HepG2 (cell line): ENCODE results near the gene MOBP.

Experiments used
- CEBPB ChIP-seq: IDR thresholded peaks from 2 replicates; pipeline ENCODE4 v1.6.1; 2011; ENCODE audit warnings: low read depth, low read length, improper control_type of control experiment, borderline replicate concordance
- ETS1 ChIP-seq: sonication (generic); formaldehyde crosslinking; IDR thresholded peaks from 2 replicates; pipeline ENCODE4 v1.4.0; 2020; ENCODE audit warnings: missing genetic modification reagents
- MLX ChIP-seq: IDR thresholded peaks from 2 replicates; pipeline ENCODE4 v1.6.1; 2016
- MYNN ChIP-seq: sonication (generic); formaldehyde crosslinking; IDR thresholded peaks from 2 replicates; pipeline ENCODE4 v1.4.0; 2020; ENCODE audit warnings: mild to moderate bottlenecking, low read depth, missing genetic modification reagents
- NFATC3 ChIP-seq: sonication (generic); formaldehyde crosslinking; IDR thresholded peaks from 2 replicates; pipeline ENCODE4 v1.5.1; 2020; ENCODE audit warnings: mild to moderate bottlenecking, missing genetic modification reagents
- POLR2AphosphoS5 ChIP-seq: IDR thresholded peaks from 2 replicates; pipeline ENCODE4 v1.6.1; 2012; ENCODE audit warnings: low read depth, low read length
- RNF2 ChIP-seq: fragments of 450-650 bp; conservative IDR thresholded peaks from 2 replicates; pipeline ENCODE4 v1.6.1; 2016; ENCODE audit warnings: low read depth
- TCF12 ChIP-seq, 2 experiments: fragments of 450-650 bp in 1 of 2; sonication (generic) in 1 of 2; formaldehyde crosslinking in 1 of 2; IDR thresholded peaks; 2 replicates each; pipeline versions ENCODE4 v1.6.1 to v1.8.0; 2017 to 2022; ENCODE audit warnings: antibody characterized with exemption in 1 of 2, mild to moderate bottlenecking in 1 of 2, missing genetic modification reagents in 1 of 2, moderate library complexity in 1 of 2
- TFAP4 ChIP-seq: sonication (generic); IDR thresholded peaks from 2 replicates; pipeline ENCODE4 v1.6.1; 2016; ENCODE audit warnings: low read depth, borderline replicate concordance
- ZBTB7B ChIP-seq: sonication (generic); formaldehyde crosslinking; IDR thresholded peaks from 2 replicates; pipeline ENCODE4 v1.4.0; 2020; ENCODE audit warnings: missing genetic modification reagents
- ZBTB8A ChIP-seq: sonication (generic); formaldehyde crosslinking; IDR thresholded peaks from 2 replicates; pipeline ENCODE4 v1.4.0; 2020; ENCODE audit warnings: mild to moderate bottlenecking, low read depth, missing genetic modification reagents, borderline replicate concordance
- ZNF576 ChIP-seq: sonication (generic); formaldehyde crosslinking; IDR thresholded peaks from 2 replicates; pipeline ENCODE4 v1.4.0; 2020; ENCODE audit warnings: mild to moderate bottlenecking, missing genetic modification reagents

GRCh38 chr3:39426312-39426711 is 41.2 kb upstream of the MOBP start:
- TF ChIP-seq CEBPB (no peak), ZBTB8A (CRISPR knock-in tag) (no peak), MYNN (CRISPR knock-in tag) (no peak), NFATC3 (CRISPR knock-in tag) (no peak), ZNF576 (CRISPR knock-in tag) (no peak), POLR2AphosphoS5 (no peak), TCF12 (IDR thresholded peaks at IDR 0.05) (no peak), TCF12 (CRISPR knock-in tag; IDR thresholded peaks at IDR 0.05) (no peak), MLX (CRISPR knock-in tag) (no peak), ZBTB7B (CRISPR knock-in tag) (no peak), RNF2 (no peak), ETS1 (CRISPR knock-in tag) (no peak), TFAP4 (no peak)
